Stimulated activated CD4-positive, alpha-beta T cell treated with anti-CD3 and anti-CD28 coated beads, Interleukin-1b, Interleukin-23, amount 100 ng/mL, for 1 hour (primary cell): ENCODE measurements around the gene BBLN.

Experiments
- DNase-seq, 2 donors: peaks; one replicate each; pipeline ENCODE4 v3.0.0-alpha.2; 2020; ENCODE audit warnings: low read depth in 2 of 2

BBLN gene

GRCh38 chr9:128190013-128190412 is 29.9 kb downstream of the BBLN start:
- no peak for DNase-seq

GRCh38 chr9:128190516-128191405 is 30.7 kb downstream of the BBLN start:
- no peak for DNase-seq

GRCh38 chr9:128191406-128192046 is 31.5 kb downstream of the BBLN start, which contains the start of gene CIZ1:
Gene CIZ1, minus strand, starts transcription at chr9:128191572. Its CDS starts 715 bp downstream, at chr9:128190857.
- peak; percentile 41 to 46 for DNase-seq

- DNase-seq, result no peak
Observed at GRCh38 chr9:128192601-128193371, 32.7 kb downstream of the BBLN start.

GRCh38 chr9:128193469-128194096 is 33.5 kb downstream of the BBLN start:
- DNase-seq, result no peak

GRCh38 chr9:128201441-128202369 is 41.6 kb downstream of the BBLN start:
- no peak for DNase-seq

- no peak for DNase-seq
Observed at GRCh38 chr9:128202648-128203023, 42.6 kb downstream of the BBLN start.

GRCh38 chr9:128203024-128203706 is 43.1 kb downstream of the BBLN start, which contains the start of gene DNM1:
Gene DNM1, plus strand, starts transcription at chr9:128203379. Its CDS starts 92 bp downstream, at chr9:128203471.
- peak; percentile 42 to 55 for DNase-seq

GRCh38 chr9:128203707-128204551 is 43.9 kb downstream of the BBLN start:
- DNase-seq, result no peak

GRCh38 chr9:128204858-128205257 is 44.8 kb downstream of the BBLN start:
- no peak for DNase-seq

GRCh38 chr9:128205296-128205944 is 45.4 kb downstream of the BBLN start:
- DNase-seq, result no peak

- no peak for DNase-seq
Observed at GRCh38 chr9:128206484-128206883, 46.4 kb downstream of the BBLN start.

GRCh38 chr9:128206916-128207910 is 47.1 kb downstream of the BBLN start:
- DNase-seq, result no peak

- no peak for DNase-seq
Observed at GRCh38 chr9:128208386-128208785, 48.3 kb downstream of the BBLN start.

- DNase-seq, result no peak
Observed at GRCh38 chr9:128208946-128209669, 49.0 kb downstream of the BBLN start.

- no peak for DNase-seq
Observed at GRCh38 chr9:128211186-128211980, 51.3 kb downstream of the BBLN start.
